ENCODE data around the gene UBE2G2. TPM values are rescaled to one million over a fixed set of nuclear protein-coding genes. Genes with fewer than 3 reads are reported as not detected.

The UBE2G2 gene
- total RNA-seq, 1 experiment from 2014 or later: 147 TPM

DNA sequence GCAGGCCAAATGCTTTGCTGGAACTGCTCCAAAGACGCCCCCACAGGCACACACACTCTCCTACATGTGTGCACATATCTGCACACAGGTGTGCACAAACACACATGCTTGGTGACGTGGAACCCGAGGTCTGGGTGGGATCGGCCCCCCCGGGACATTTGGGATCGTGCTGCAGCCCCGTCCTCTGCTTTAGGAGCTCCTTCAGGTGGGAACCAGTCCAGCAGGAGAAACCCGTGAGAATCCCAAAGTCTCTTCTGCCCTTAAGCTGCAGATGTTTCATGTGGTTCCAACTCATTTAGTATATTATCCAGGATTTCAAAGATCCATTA lies 38.6 kb downstream of the UBE2G2 start:
- DNase-seq (ENCODE audit: unreplicated experiment): no peak
- Mint-ChIP-seq H3K36me3 (ENCODE audit: insufficient read depth, unreplicated experiment) (peaks cover 10% of the 10 kb centered on the region), H3K9me3 (ENCODE audit: unreplicated experiment) (no peaks in the 10 kb centered on the region), H3K27ac (ENCODE audit: low read depth, unreplicated experiment) (no peak overlapping the region), H3K27me3 (ENCODE audit: insufficient read depth, unreplicated experiment) (no peaks in the 10 kb centered on the region), H3K4me3 (ENCODE audit: unreplicated experiment) (no peak overlapping the region), H3K4me1 (ENCODE audit: insufficient read depth, unreplicated experiment) (peaks cover 22% of the 10 kb centered on the region)
- CTCF ChIA-PET: interaction anchor here (1.6 kb wide), 1 partner anchor 253 kb away, joined by 8 read pairs; no protein-coding TSS in a partner anchor
- intact Hi-C loops (cut with micrococcal nuclease): no loop called here
- TF ChIP-seq, protein P1, sequence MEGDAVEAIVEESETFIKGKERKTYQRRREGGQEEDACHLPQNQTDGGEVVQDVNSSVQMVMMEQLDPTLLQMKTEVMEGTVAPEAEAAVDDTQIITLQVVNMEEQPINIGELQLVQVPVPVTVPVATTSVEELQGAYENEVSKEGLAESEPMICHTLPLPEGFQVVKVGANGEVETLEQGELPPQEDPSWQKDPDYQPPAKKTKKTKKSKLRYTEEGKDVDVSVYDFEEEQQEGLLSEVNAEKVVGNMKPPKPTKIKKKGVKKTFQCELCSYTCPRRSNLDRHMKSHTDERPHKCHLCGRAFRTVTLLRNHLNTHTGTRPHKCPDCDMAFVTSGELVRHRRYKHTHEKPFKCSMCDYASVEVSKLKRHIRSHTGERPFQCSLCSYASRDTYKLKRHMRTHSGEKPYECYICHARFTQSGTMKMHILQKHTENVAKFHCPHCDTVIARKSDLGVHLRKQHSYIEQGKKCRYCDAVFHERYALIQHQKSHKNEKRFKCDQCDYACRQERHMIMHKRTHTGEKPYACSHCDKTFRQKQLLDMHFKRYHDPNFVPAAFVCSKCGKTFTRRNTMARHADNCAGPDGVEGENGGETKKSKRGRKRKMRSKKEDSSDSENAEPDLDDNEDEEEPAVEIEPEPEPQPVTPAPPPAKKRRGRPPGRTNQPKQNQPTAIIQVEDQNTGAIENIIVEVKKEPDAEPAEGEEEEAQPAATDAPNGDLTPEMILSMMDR (IDR thresholded peaks at IDR 0.05; ENCODE audit: unreplicated experiment): no peak
- POLR2A ChIA-PET: no interaction called here
- no TSS peak for BruUV-seq (replicated peaks)

DNA sequence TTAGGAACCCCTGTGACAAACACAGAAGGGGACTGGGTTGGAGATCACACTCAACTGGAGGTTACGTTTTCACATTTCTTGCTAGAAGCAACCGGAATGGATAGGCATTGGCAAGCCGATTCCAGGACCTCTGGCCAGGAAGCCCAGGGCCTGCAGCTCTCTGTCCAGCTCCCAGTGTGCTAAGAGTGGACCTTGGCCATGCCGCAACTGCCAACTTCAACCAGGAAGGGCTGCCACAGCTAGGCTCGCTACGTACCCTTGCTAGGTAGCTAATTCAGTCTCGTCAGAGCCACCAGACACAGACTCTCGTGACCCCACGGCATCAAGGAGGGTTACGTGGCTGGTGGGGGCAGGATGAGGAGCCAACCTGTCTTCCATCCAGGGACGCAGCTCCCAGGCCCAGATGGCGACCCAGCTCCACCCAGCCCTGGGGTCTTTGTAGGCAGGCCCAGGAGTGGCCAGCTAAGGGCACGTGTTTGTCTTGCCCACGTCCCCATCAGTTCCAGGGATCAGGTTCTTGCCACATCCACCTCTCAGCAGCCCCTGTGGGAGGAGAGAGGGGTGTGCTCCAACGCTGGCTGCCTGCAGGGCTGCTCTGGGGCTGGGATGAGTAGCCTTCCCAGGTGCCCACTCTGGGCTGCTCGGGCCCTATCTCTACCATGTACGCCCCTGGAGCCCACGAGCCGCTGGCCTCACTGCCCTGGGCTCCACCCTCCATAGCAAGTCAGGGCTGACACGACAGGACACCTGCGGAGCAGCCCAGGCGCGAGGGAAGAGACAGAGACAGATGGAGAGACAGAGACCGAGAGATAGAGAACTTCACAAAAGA lies 39.2 kb downstream of the UBE2G2 start:
- Mint-ChIP-seq H3K4me3 (ENCODE audit: unreplicated experiment) (no peak overlapping the region), H3K27me3 (ENCODE audit: insufficient read depth, unreplicated experiment) (no peaks in the 10 kb centered on the region), H3K27ac (ENCODE audit: low read depth, unreplicated experiment) (no peak overlapping the region), H3K36me3 (ENCODE audit: insufficient read depth, unreplicated experiment) (peaks cover 7% of the 10 kb centered on the region), H3K4me1 (ENCODE audit: insufficient read depth, unreplicated experiment) (peaks cover 22% of the 10 kb centered on the region), H3K9me3 (ENCODE audit: unreplicated experiment) (no peaks in the 10 kb centered on the region)
- DNase-seq (ENCODE audit: unreplicated experiment): no peak
- intact Hi-C loops (cut with micrococcal nuclease): no loop called here
- TF ChIP-seq, protein P1 (IDR thresholded peaks at IDR 0.05; ENCODE audit: unreplicated experiment): no peak
- no TSS peak for BruUV-seq (replicated peaks)
- POLR2A ChIA-PET: interaction anchor here (0.8 kb wide), 1 partner anchor 38 kb away, joined by 3 read pairs; no protein-coding TSS in a partner anchor
- CTCF ChIA-PET: interaction anchor here (1.6 kb wide), 1 partner anchor 252 kb away, joined by 8 read pairs; no protein-coding TSS in a partner anchor

DNA sequence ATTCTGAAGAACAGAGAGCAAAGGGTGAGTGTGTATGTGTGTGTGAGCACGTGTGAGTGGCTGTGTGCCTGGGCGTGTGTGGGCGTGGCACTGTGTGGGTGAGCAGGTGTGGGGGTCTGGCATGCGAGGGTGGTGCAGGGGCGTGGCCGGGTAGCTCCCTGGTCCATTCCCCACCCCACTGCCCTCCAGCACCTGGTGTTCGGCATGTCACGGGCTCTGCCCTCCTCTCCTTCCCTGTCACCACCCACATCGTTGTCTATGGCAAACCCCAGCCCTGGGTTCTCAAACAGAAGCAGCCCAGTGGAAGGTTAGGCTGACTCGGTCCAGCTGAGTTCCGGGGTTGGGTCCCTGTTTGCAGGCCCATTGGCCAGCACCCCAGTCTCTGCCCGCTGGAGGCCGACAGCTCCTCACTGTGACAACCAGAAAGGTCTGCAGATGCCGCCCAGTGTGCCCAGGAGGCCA lies 39.8 kb downstream of the UBE2G2 start:
- BruUV-seq (replicated peaks): no TSS peak
- H3K27me3 Mint-ChIP-seq (ENCODE audit: insufficient read depth, unreplicated experiment): no peaks in the 10 kb centered on the region
- POLR2A ChIA-PET: interaction anchor here (0.8 kb wide), 1 partner anchor 38 kb away, joined by 3 read pairs; no protein-coding TSS in a partner anchor

More for the DNA sequence above, 39.8 kb downstream of the UBE2G2 start:
- H3K27ac Mint-ChIP-seq (ENCODE audit: low read depth, unreplicated experiment): no peak overlapping the region
- TF ChIP-seq, protein P1 (IDR thresholded peaks at IDR 0.05; ENCODE audit: unreplicated experiment): no peak
- no peak for DNase-seq (ENCODE audit: unreplicated experiment)
- H3K9me3 Mint-ChIP-seq (ENCODE audit: unreplicated experiment): no peaks in the 10 kb centered on the region
- intact Hi-C loops (cut with micrococcal nuclease): no loop called here
- H3K4me3 Mint-ChIP-seq (ENCODE audit: unreplicated experiment): no peak overlapping the region
- peaks cover 7% of the 10 kb centered on the region for H3K36me3 Mint-ChIP-seq (ENCODE audit: insufficient read depth, unreplicated experiment)
- CTCF ChIA-PET: interaction anchor here (1.0 to 1.6 kb wide), 2 partner anchors 54 to 251 kb away, joined by 3 to 8 read pairs; no protein-coding TSS in a partner anchor
- H3K4me1 Mint-ChIP-seq (ENCODE audit: insufficient read depth, unreplicated experiment): peaks cover 22% of the 10 kb centered on the region
